Vagina (tissue), 2 donors: ENCODE results near the gene ARHGDIB.

ENCODE experiments used
- CTCF ChIP-seq, 3 experiments: fragments of 450-650 bp in 2 of 3; fragments of 200-600 bp in 1 of 3; sonication (generic) in 1 of 3; IDR thresholded peaks; one replicate each; pipeline ENCODE4 v1.5.1; 2017 to 2019; ENCODE audit warnings: antibody characterized with exemption in 3 of 3, mild to moderate bottlenecking in 2 of 3, moderate library complexity in 2 of 3
- POLR2AphosphoS5 ChIP-seq, 2 donors: sonication (generic); formaldehyde crosslinking; IDR thresholded peaks; one replicate each; pipeline ENCODE4 v1.9.0; 2017; ENCODE audit warnings: antibody characterized with exemption in 2 of 2, mild to moderate bottlenecking in 2 of 2, low read depth in 1 of 2; ENCODE audit not compliant: insufficient read depth in 1 of 2

DNA sequence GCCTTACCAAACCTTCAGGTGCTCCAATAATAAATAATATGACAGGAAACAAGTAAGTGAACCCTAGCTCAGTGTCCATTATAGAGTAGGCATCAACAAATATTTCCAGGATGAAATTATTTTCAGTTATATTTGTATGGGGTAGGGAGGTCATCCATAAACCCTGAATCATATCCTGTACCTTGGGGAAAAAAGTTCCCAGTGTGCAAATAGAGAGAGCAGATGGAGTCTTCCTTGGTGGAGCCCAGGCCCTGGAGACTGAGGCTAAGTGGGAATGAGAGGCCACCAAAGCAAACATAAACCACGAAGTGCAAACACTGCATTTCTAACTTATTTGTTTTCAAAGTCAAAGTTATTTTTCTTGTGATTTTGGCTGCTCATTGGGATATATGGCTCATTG lies 14.5 kb downstream of the ARHGDIB start:
- TF ChIP-seq CTCF (IDR thresholded peaks at IDR 0.05), result no peak
- no peak for TF ChIP-seq POLR2AphosphoS5 (IDR thresholded peaks at IDR 0.05; ENCODE audit: insufficient read depth in 1 of 2, low read depth in 1 of 2)
